Activated CD8-positive, alpha-beta memory T cell treated with anti-CD3 and anti-CD28 coated beads, Interleukin-2, amount 50 U/mL, for 1 hour (primary cell): ENCODE data around the gene PML.

Source experiments
- DNase-seq: peaks from one replicate; pipeline ENCODE4 v3.0.0-alpha.2; 2020; ENCODE audit errors: extremely low read depth

PML gene

DNA sequence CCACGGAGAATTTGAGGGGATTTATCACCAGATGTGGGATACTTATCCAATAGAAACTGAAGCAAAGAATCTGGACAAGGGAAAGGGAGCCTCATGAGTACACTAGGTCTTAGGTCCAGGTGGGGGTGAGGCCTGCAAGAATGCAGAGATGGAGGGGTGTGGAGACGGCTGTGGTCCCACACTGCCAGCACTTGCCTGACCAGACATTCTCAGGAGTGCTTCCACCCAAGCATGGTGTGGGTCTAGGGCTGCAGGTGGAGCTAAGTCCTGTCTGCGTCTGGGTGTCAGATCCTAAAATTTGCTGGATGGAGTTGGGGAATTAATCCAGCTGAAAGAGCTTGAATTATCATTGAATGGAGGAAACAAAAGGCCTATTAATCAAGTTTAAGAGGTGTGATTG is 14.4 kb downstream of the PML start:
- no peak for DNase-seq

DNA sequence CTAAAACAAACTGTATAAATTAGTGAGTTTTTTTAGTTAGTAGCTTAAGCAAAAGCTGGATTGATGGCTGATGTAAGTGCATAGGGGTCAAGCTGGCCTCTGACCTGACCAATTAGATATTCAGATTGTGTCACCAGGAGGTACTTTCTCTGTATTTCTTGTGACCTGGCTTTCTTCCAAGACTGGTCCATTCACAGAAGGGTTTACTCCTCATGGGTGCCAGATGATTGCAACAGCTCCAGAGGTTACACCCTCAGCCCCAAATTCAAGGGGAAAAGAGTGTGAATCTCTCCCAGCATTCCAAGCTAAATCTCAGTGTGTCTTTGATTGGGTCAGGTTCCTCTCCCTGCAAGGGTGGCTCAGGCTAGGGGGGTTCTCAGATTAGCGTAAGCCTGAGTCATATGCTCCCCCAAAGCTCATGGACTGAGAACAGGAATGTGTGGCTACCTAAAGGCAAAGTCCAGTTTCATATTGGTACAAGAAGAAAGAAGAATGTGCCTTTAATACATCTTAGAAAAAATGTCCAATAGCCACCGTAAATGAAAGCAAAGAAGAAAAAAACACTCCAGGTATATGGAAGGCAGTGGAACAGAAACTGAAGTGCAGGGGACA is 16.5 kb downstream of the PML start:
- DNase-seq: no peak

DNA sequence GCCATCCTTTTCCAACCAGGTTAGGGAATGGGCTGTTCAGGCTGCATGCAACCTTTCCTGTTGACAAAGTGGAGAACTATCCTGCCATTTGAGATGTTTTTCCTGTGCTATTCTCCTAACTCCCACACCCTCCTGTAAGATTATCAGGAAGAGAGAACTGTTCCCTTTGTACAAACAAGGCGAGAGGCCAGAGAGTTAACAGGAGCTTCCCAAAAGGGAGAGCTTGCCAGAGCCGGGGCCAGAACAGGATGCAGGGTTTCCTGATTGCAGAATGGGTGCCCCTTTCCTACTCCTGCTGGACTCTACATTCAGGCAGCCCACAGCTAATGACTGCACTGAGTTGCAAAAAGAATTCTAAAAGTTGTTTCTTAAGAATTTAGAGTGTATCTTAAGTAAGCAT is 17.1 kb downstream of the PML start:
- DNase-seq: no peak

GRCh38 chr15:74013374-74013894 is 18.9 kb downstream of the PML start:
- no peak for DNase-seq

GRCh38 chr15:74019734-74020133 is 25.2 kb downstream of the PML start:
- DNase-seq: no peak

- no peak for DNase-seq
Measured at GRCh38 chr15:74022706-74023470, 28.4 kb downstream of the PML start.

- DNase-seq: no peak
Measured at GRCh38 chr15:74024687-74025086, 30.2 kb downstream of the PML start.

GRCh38 chr15:74025436-74025835 is 30.9 kb downstream of the PML start:
- no peak for DNase-seq

DNA sequence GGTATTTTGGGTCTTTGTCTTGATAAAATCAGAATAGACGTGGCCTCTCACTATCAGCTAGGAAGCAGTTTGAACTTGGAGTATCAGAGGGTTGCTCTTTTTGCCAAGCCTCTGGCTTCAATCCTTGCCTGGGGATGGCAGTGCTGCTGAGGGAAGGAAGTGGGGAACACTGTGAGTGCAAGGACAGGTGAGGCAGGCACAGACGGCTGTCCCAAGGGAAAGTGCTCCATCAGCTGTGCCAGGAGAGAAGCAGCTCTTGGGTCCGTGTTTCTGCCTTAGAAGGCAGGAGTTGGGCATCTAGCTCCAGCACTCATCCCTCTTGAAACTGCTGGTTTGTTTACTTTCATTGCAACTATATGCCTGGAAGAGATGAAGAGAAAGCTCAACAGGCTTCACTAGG is 33.2 kb downstream of the PML start:
- no peak for DNase-seq

DNA sequence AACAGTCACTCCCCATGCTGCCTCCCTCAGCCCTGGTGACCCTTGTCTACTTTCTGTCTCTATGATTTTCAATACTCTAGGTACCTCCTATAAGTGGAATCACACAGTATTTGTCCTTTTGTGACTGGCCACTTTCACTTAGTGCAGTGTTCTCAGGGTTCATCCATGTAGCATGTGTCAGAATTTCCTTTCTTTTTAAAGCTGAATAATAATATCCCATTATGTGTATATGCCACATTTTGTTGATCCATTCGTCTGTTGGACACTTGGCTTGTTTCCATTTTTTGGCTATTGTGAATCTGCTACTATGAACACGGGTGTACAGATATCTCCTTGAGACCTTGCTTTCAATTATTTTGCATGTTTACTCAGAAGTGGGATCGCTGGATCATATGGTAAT is 34.1 kb downstream of the PML start:
- DNase-seq: no peak

GRCh38 chr15:74032046-74032445 is 37.5 kb downstream of the PML start:
- no peak for DNase-seq

DNA sequence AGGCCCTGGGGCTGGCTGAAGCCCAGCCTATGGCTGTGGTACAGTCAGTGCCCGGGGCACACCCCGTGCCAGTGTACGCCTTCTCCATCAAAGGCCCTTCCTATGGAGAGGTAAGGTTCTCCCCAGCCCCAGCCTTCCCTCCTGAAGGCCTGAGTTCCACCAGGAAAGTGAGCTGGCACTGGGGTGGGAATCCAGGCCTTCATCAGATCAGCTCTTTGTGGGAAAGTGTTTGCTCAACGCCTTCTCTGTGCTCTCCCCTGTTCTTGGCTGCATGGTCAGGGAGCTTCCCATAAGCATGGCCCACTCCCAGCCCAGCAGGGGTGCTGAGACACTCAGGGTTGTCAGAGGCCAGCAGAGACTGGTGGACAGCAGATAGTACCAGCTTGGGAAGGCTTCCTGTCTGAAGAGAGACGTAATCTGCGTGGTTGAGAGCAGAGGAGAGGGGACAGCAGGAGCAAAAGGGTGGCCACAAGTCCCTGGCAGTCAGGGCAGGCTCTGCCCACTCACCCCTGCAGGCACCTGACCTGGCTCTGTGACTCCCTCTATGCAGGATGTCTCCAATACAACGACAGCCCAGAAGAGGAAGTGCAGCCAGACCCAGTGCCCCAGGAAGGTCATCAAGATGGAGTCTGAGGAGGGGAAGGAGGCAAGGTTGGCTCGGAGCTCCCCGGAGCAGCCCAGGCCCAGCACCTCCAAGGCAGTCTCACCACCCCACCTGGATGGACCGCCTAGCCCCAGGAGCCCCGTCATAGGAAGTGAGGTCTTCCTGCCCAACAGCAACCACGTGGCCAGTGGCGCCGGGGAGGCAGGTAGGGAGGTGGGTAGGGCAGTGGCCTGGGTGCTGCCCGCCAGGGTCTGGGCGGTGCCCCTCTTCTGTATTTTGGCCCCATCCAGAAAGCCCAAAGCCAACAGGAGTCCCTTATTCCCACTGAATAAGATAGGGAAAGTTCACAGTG is 38.4 kb downstream of the PML start:
- no peak for DNase-seq

GRCh38 chr15:74034206-74034755 is 39.8 kb downstream of the PML start:
- no peak for DNase-seq

- no peak for DNase-seq
Measured at GRCh38 chr15:74035121-74036017, 40.9 kb downstream of the PML start.

- no peak for DNase-seq
Measured at GRCh38 chr15:74036271-74037170, 42.0 kb downstream of the PML start.

DNA sequence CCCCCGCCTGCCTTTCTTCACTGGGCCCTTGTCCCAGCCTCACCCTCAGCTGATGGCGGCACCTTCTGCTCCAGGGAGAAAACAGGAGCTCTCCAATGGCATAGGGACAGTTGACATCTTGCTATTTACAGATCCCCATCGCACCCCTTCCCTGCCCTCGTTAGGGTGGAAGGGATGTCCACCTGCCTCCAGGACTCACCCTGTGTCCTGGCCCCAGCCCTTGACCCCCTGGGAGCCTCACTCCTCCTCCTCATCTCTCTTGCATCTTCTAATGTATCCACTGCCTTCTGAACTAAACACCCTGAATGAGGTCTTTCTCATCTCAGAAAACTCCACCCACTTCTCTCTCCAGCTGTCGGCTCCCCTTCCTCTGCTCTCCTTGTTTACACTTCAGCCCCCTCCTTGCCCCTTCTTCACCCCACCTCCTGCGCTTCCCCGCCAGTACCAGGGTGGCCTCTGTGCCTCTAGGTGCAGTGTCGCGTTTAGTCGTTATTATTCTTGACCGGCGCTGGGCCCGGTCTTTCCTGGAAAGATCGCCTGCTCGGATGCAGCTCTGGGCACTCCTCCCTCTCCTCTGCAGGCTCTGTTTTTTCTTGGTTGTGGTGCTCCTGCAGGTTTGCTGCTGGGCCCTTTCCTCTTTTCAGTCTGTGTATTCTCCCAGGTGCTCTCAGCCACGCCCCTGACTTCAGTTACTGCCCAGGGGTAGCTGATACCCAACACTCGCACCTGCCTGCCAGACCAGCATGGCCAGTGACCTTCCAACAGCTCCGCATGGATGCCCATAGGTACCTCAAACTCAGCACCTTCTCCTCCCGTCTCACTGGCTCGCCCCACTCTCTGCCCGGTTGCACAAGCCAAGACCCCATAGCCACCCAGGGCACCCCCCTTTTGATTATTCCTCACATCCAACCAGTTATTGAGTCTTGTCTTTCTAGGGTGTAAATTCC is 42.9 kb downstream of the PML start:
- DNase-seq: no peak

DNA sequence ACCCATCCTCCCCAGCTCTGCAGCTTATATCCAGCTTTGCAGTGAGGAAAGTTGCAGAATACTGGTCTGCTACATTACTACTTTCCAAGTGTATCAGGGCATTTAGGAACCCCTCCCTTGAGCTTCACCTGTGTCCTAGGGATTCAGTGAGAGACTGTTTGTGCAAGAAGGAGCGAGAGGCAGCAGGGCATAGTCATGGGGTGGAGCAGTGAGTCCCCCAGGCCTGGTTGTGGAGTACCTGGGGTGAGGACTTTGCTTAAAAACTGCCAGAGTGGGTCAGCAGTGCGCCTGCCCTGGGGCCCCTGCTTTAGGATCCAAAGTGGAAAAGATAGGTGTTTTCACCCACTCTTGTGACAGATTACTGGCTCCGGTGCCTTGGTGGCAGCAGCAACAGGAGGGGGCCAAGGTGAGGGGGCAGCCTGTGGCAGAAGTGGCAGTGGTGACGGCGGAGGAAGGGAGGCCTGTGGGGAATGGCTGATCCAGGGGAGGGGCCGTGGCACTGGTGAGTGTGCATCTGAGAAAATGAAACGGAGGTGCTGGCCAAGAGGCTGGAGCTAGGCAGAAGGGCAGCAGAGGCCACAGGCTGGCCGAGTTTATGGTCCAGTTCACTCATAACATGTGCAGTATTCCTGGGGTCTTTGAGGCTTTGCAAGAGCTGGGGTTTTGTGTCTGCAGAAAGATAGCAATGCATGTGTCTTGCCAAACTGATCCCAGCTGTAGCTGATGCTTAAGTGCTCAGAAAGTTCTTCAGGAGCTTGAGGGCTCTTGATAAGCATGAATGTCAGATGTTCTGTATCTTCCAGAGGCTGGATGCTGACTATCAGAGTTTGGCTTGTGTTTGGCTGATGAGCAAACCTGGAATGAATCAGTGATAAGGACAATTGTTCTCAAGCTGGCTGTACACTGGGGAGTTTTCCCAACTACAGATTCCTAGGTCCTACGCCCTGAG is 44.5 kb downstream of the PML start:
- DNase-seq: no peak

- no peak for DNase-seq
Measured at GRCh38 chr15:74039656-74040010, 45.1 kb downstream of the PML start.
